H9 (cell line): Measurements from ENCODE around the gene SLC52A3. TPM values are rescaled to one million over a fixed set of nuclear protein-coding genes. Genes with fewer than 3 reads are reported as not detected.

Experiments
- DNase-seq: peaks from one replicate; pipeline ENCODE4 v3.0.0-alpha.2; 2017
- H2AFZ ChIP-seq: one replicate; pipeline ENCODE4 v1.6.1; 2013; ENCODE audit warnings: mild to moderate bottlenecking, low read length, control low read depth, moderate library complexity
- H2AK5ac ChIP-seq: 2 replicates; pipeline ENCODE4 v1.6.1; 2013; ENCODE audit warnings: low read length, control low read depth, mixed read lengths; ENCODE audit not compliant: insufficient read length
- H2BK120ac ChIP-seq: one replicate; pipeline ENCODE4 v1.6.1; 2013; ENCODE audit warnings: low read depth, mild to moderate bottlenecking, low read length, control low read depth, inconsistent platforms; ENCODE audit not compliant: poor library complexity, severe bottlenecking
- H2BK12ac ChIP-seq: 2 replicates; pipeline ENCODE4 v1.6.1; 2013; ENCODE audit warnings: low read length, control low read depth, mixed read lengths, low read depth; ENCODE audit not compliant: insufficient read length
- H2BK15ac ChIP-seq: 2 replicates; pipeline ENCODE4 v1.6.1; 2013; ENCODE audit warnings: low read depth, low read length, control low read depth
- H2BK20ac ChIP-seq: one replicate; pipeline ENCODE4 v1.6.1; 2013; ENCODE audit warnings: low read depth, mild to moderate bottlenecking, low read length, control low read depth, inconsistent platforms; ENCODE audit not compliant: poor library complexity, severe bottlenecking
- H2BK5ac ChIP-seq: 2 replicates; pipeline ENCODE4 v1.6.1; 2013; ENCODE audit warnings: low read length, control low read depth, mixed read lengths; ENCODE audit not compliant: insufficient read length
- H3K14ac ChIP-seq: 2 replicates; pipeline ENCODE4 v1.6.1; 2013; ENCODE audit warnings: low read length, control low read depth; ENCODE audit not compliant: insufficient read depth
- H3K18ac ChIP-seq: 2 replicates; pipeline ENCODE4 v1.6.1; 2013; ENCODE audit warnings: low read depth, mild to moderate bottlenecking, mixed read lengths, low read length, control low read depth; ENCODE audit not compliant: insufficient read length
- H3K23ac ChIP-seq: 2 replicates; pipeline ENCODE4 v1.6.1; 2013; ENCODE audit warnings: low read length, control low read depth, mixed read lengths, low read depth; ENCODE audit not compliant: insufficient read length
- H3K23me2 ChIP-seq: 2 replicates; pipeline ENCODE4 v1.6.1; 2013; ENCODE audit warnings: low read depth, mild to moderate bottlenecking, mixed read lengths, low read length, control low read depth; ENCODE audit not compliant: insufficient read length, poor library complexity, severe bottlenecking
- H3K27ac ChIP-seq: 2 replicates; pipeline ENCODE4 v1.5.1; 2013; ENCODE audit warnings: low read length, control low read depth, mixed read lengths, low read depth; ENCODE audit not compliant: insufficient read length
- H3K27me3 ChIP-seq: 2 replicates; pipeline ENCODE4 v1.6.1; 2013; ENCODE audit warnings: low read length, control low read depth, inconsistent platforms; ENCODE audit not compliant: insufficient read depth
- H3K4ac ChIP-seq: 2 replicates; pipeline ENCODE4 v1.6.1; 2013; ENCODE audit warnings: low read depth, mild to moderate bottlenecking, control low read depth, inconsistent platforms, low read length, moderate library complexity
- H3K4me1 ChIP-seq: 2 replicates; pipeline ENCODE4 v1.6.1; 2013; ENCODE audit warnings: low read length, control low read depth, inconsistent platforms; ENCODE audit not compliant: insufficient read depth
- H3K4me2 ChIP-seq: 2 replicates; pipeline ENCODE4 v1.6.1; 2013; ENCODE audit warnings: low read length, control low read depth, mixed read lengths; ENCODE audit not compliant: insufficient read length, insufficient read depth
- H3K56ac ChIP-seq: 2 replicates; pipeline ENCODE4 v1.6.1; 2013; ENCODE audit warnings: low read depth, mild to moderate bottlenecking, mixed read lengths, low read length, control low read depth; ENCODE audit not compliant: insufficient read length
- H3K79me1 ChIP-seq: 2 replicates; pipeline ENCODE4 v1.6.1; 2013; ENCODE audit warnings: low read depth, mild to moderate bottlenecking, moderate library complexity, low read length, control low read depth, inconsistent platforms; ENCODE audit not compliant: insufficient read depth, poor library complexity, severe bottlenecking
- H3K79me2 ChIP-seq: 2 replicates; pipeline ENCODE4 v1.6.1; 2013; ENCODE audit warnings: low read length, control low read depth, inconsistent platforms; ENCODE audit not compliant: insufficient read depth
- H3K9ac ChIP-seq: 2 replicates; pipeline ENCODE4 v1.6.1; 2013; ENCODE audit warnings: low read length, control low read depth, mixed read lengths; ENCODE audit not compliant: insufficient read length; ENCODE audit errors: extremely low read depth
- H3K9me3 ChIP-seq: one replicate; pipeline ENCODE4 v1.6.1; 2013; ENCODE audit warnings: low read depth, low read length, inconsistent platforms; ENCODE audit not compliant: control insufficient read depth
- H3T11ph ChIP-seq: one replicate; pipeline ENCODE4 v1.6.1; 2013; ENCODE audit warnings: mild to moderate bottlenecking, low read length, control low read depth, inconsistent platforms
- H4K20me1 ChIP-seq: one replicate; pipeline ENCODE4 v1.6.1; 2013; ENCODE audit not compliant: control insufficient read depth, insufficient read length, insufficient read depth
- H4K5ac ChIP-seq: 2 replicates; pipeline ENCODE4 v1.6.1; 2013; ENCODE audit warnings: low read depth, mild to moderate bottlenecking, mixed read lengths, low read length, control low read depth; ENCODE audit not compliant: insufficient read length
- H4K8ac ChIP-seq: replicated peaks from 2 replicates; pipeline ENCODE4 v1.6.1; 2013; ENCODE audit warnings: low read length, control low read depth, mixed read lengths, low read depth; ENCODE audit not compliant: insufficient read length
- H4K91ac ChIP-seq: 2 replicates; pipeline ENCODE4 v1.6.1; 2013; ENCODE audit warnings: low read depth, mild to moderate bottlenecking, moderate library complexity, mixed read lengths, low read length, control low read depth; ENCODE audit not compliant: insufficient read length
- H3K27ac Mint-ChIP-seq, 3 experiments: 2 replicates in 2 of 3; 3 replicates in 1 of 3; pipeline ENCODE4 v1.8.0; 2020 to 2021; ENCODE audit warnings: mixed read lengths in 3 of 3, mild to moderate bottlenecking in 1 of 3, moderate library complexity in 1 of 3
- H3K27me3 Mint-ChIP-seq: 2 replicates; pipeline ENCODE4 v1.8.0; 2021; ENCODE audit warnings: low read depth, mild to moderate bottlenecking, moderate library complexity, mixed read lengths
- H3K36me3 Mint-ChIP-seq, 3 experiments: 2 replicates in 2 of 3; 3 replicates in 1 of 3; pipeline ENCODE4 v1.8.0; 2020 to 2021; ENCODE audit warnings: low read depth in 3 of 3, mixed read lengths in 3 of 3; ENCODE audit not compliant: insufficient read depth in 1 of 3
- H3K4me1 Mint-ChIP-seq, 2 experiments: 2 replicates each; pipeline ENCODE4 v1.8.0; 2020; ENCODE audit warnings: mixed read lengths in 2 of 2
- H3K4me3 Mint-ChIP-seq, 2 experiments: 2 replicates in 1 of 2; 3 replicates in 1 of 2; pipeline ENCODE4 v1.8.0; 2020 to 2021; ENCODE audit warnings: mild to moderate bottlenecking in 2 of 2, mixed read lengths in 2 of 2, moderate library complexity in 1 of 2
- H3K9me3 Mint-ChIP-seq, 2 experiments: 2 replicates in 1 of 2; 3 replicates in 1 of 2; pipeline ENCODE4 v1.8.0; 2020; ENCODE audit warnings: mild to moderate bottlenecking in 2 of 2, mixed read lengths in 2 of 2, moderate library complexity in 1 of 2
- CTCF ChIP-seq: fragments of 200-600 bp; sonication (generic); conservative IDR thresholded peaks from 3 replicates; pipeline ENCODE4 v1.8.0; 2021; ENCODE audit warnings: antibody characterized with exemption, mild to moderate bottlenecking
- WGBS: extraction: QIAGEN DNeasy Blood & Tissue Kit; methylation state at CpG from one replicate; pipeline ENCODE4 v1.1.7; 2013; ENCODE audit warnings: missing lambda C conversion rate, low lambda C conversion rate, mixed read lengths; ENCODE audit not compliant: insufficient read length; ENCODE audit errors: extremely low coverage; 5-methylcytosine and 5-hydroxymethylcytosine counted together
- total RNA-seq: library from RNA; stranded (reverse); gene quantifications from 2 replicates; pipeline ENCODE4 v1.2.1, GENCODE V29; 2021

Gene SLC52A3
- total RNA-seq, 1 experiment from 2014 or later, result 3.3 TPM

DNA sequence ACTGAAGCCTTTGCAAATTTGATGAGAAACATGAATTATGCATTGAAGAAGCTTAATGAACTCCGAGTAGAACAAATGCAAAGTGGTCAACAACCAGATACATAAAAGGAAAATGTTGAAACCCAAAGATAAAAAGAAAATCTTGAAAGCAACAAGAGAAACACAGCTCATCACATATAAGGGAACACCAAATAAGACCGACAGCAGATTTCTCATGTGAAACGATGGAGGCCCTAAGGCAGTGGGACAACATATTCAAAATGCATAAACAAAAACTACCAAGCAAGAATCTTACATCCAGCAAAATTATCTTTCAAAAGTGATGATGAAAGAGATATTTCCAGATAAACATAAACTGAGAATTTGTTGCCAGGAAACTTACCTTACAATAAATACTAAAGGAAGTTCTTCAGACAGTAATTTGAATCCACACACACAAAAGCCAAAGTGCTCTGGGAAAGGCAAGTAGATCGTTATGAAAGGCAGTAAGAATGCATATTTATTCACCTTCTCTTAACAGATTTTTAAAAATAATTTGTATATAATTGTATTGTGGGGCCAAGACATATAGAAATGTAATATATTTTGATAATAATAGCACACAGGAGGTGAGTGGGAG, 22.5 kb downstream of the SLC52A3 start:
- H3K4ac ChIP-seq, result no peak overlapping the region
- peaks cover 12% of the 10 kb centered on the region for H3K9me3 ChIP-seq
- H2AK5ac ChIP-seq, result no peak overlapping the region
- H2AFZ ChIP-seq, result no peak overlapping the region
- H3K4me3 Mint-ChIP-seq, result no peak overlapping the region
- H4K5ac ChIP-seq, result no peak overlapping the region
- TF ChIP-seq CTCF, result no peak
- H3K18ac ChIP-seq, result no peak overlapping the region
- no peak for DNase-seq
- H3T11ph ChIP-seq, result no peak overlapping the region
- no peak overlapping the region for H3K27ac Mint-ChIP-seq
- H3K79me1 ChIP-seq, result no peaks in the 10 kb centered on the region
- no peak overlapping the region for H2BK20ac ChIP-seq
- no peak overlapping the region for H3K9ac ChIP-seq
- no peaks in the 10 kb centered on the region for H3K4me1 ChIP-seq
- H4K91ac ChIP-seq, result no peak overlapping the region
- peaks cover 0 to 2% of the 10 kb centered on the region in 2 experiments; a peak in 1 of 4 replicates for H3K4me1 Mint-ChIP-seq
- no peak overlapping the region for H3K14ac ChIP-seq
- H4K20me1 ChIP-seq, result no peaks in the 10 kb centered on the region
- no peak overlapping the region for H2BK12ac ChIP-seq
- H3K27me3 ChIP-seq, result no peaks in the 10 kb centered on the region
- no peak overlapping the region for H3K27ac ChIP-seq
- no peak overlapping the region for H3K4me2 ChIP-seq
- H4K8ac ChIP-seq, result no peak overlapping the region
- no peaks in the 10 kb centered on the region for H3K23me2 ChIP-seq
- peaks cover 31% of the 10 kb centered on the region for H3K27me3 Mint-ChIP-seq
- no peak overlapping the region for H2BK5ac ChIP-seq
- H3K9me3 Mint-ChIP-seq, result peaks cover 25 to 34% of the 10 kb centered on the region in 2 experiments
- H3K36me3 Mint-ChIP-seq, result peaks cover 3 to 16% (median 11%) of the 10 kb centered on the region in 3 experiments; a peak in 5 of 7 replicates
- no CpG with 5 or more reads among the region's 4 CpGs for WGBS
- no peak overlapping the region for H2BK15ac ChIP-seq
- no peaks in the 10 kb centered on the region for H3K79me2 ChIP-seq
- no peak overlapping the region for H2BK120ac ChIP-seq
- no peak overlapping the region for H3K23ac ChIP-seq
- no peak overlapping the region for H3K56ac ChIP-seq
